Neural progenitor cell (in vitro differentiated cells): ENCODE data around the gene REEP1.

Experiments
- EZH2 ChIP-seq: fragments of 200-600 bp; sonication (generic); IDR thresholded peaks from 2 replicates; pipeline ENCODE4 v1.6.1; 2017; ENCODE audit warnings: antibody characterized with exemption, mild to moderate bottlenecking, moderate library complexity
- TF ChIP-seq, protein P1 (sequence below): fragments of 200-600 bp; sonication (generic); IDR thresholded peaks from 2 replicates; pipeline ENCODE4 v1.5.1; 2017; ENCODE audit warnings: antibody characterized with exemption, mild to moderate bottlenecking

- TF ChIP-seq, protein P1, sequence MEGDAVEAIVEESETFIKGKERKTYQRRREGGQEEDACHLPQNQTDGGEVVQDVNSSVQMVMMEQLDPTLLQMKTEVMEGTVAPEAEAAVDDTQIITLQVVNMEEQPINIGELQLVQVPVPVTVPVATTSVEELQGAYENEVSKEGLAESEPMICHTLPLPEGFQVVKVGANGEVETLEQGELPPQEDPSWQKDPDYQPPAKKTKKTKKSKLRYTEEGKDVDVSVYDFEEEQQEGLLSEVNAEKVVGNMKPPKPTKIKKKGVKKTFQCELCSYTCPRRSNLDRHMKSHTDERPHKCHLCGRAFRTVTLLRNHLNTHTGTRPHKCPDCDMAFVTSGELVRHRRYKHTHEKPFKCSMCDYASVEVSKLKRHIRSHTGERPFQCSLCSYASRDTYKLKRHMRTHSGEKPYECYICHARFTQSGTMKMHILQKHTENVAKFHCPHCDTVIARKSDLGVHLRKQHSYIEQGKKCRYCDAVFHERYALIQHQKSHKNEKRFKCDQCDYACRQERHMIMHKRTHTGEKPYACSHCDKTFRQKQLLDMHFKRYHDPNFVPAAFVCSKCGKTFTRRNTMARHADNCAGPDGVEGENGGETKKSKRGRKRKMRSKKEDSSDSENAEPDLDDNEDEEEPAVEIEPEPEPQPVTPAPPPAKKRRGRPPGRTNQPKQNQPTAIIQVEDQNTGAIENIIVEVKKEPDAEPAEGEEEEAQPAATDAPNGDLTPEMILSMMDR, result no peak
- no peak for TF ChIP-seq EZH2
Measured at GRCh38 chr2:86301711-86302202, 35.7 kb downstream of the REEP1 start.
